ENCODE data around the gene SLIT3. TPM values are rescaled to one million over a fixed set of nuclear protein-coding genes. Genes with fewer than 3 reads are reported as not detected.

The SLIT3 gene
- total and polyA plus RNA-seq, 2 experiments from 2014 or later, result 0.59 to 0.71 TPM

- Histone ChIP-seq H3K27ac (ENCODE audit: low read depth) (no peak overlapping the region), H3K79me2 (replicated peaks; ENCODE audit: insufficient read depth) (no peaks in the 10 kb centered on the region), H3K4me1 (ENCODE audit: insufficient read depth) (no peaks in the 10 kb centered on the region), H3K9me2 (ENCODE audit: insufficient read depth) (peaks cover 6% of the 10 kb centered on the region; the same call in 1 of the 2 replicates), H3K4me2 (no peak overlapping the region), H3F3A (replicated peaks; ENCODE audit: low read depth) (no peaks in the 10 kb centered on the region), H2AFZ (no peak overlapping the region), H3K4me3 (no peak overlapping the region), H3K27me3 (ENCODE audit: insufficient read depth) (no peaks in the 10 kb centered on the region), H3K36me3 (ENCODE audit: insufficient read depth) (no peaks in the 10 kb centered on the region), H4K20me1 (replicated peaks; ENCODE audit: insufficient read depth) (no peaks in the 10 kb centered on the region)
- DNase-seq (ENCODE audit: low spot score), result no peak
- H3K4me3 Mint-ChIP-seq, result no peak overlapping the region
- H3K27me3 Mint-ChIP-seq (ENCODE audit: insufficient read depth, low read depth, poor library complexity), result peaks cover 7% of the 10 kb centered on the region
- H3K4me1 Mint-ChIP-seq, result no peaks in the 10 kb centered on the region
- no peak overlapping the region for H3K27ac Mint-ChIP-seq
- H3K9me3 Mint-ChIP-seq, result no peaks in the 10 kb centered on the region
- H3K36me3 Mint-ChIP-seq (ENCODE audit: low read depth), result no peaks in the 10 kb centered on the region
- TF ChIP-seq EZH2phosphoT487 (IDR thresholded peaks at IDR 0.05; ENCODE audit: unreplicated experiment) (no peak), EZH2 (IDR thresholded peaks at IDR 0.05; ENCODE audit: low read depth, unreplicated experiment) (no peak), POLR2AphosphoS5 (IDR thresholded peaks at IDR 0.05; ENCODE audit: low read depth) (no peak), STAT1 (IDR thresholded peaks at IDR 0.05; ENCODE audit: unreplicated experiment) (no peak)
- TF ChIP-seq, protein P1, sequence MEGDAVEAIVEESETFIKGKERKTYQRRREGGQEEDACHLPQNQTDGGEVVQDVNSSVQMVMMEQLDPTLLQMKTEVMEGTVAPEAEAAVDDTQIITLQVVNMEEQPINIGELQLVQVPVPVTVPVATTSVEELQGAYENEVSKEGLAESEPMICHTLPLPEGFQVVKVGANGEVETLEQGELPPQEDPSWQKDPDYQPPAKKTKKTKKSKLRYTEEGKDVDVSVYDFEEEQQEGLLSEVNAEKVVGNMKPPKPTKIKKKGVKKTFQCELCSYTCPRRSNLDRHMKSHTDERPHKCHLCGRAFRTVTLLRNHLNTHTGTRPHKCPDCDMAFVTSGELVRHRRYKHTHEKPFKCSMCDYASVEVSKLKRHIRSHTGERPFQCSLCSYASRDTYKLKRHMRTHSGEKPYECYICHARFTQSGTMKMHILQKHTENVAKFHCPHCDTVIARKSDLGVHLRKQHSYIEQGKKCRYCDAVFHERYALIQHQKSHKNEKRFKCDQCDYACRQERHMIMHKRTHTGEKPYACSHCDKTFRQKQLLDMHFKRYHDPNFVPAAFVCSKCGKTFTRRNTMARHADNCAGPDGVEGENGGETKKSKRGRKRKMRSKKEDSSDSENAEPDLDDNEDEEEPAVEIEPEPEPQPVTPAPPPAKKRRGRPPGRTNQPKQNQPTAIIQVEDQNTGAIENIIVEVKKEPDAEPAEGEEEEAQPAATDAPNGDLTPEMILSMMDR (conservative IDR thresholded peaks at IDR 0.05; ENCODE audit: low read depth in 2 of 2), result no peak
- TF ChIP-seq, protein P2, sequence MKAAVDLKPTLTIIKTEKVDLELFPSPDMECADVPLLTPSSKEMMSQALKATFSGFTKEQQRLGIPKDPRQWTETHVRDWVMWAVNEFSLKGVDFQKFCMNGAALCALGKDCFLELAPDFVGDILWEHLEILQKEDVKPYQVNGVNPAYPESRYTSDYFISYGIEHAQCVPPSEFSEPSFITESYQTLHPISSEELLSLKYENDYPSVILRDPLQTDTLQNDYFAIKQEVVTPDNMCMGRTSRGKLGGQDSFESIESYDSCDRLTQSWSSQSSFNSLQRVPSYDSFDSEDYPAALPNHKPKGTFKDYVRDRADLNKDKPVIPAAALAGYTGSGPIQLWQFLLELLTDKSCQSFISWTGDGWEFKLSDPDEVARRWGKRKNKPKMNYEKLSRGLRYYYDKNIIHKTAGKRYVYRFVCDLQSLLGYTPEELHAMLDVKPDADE (IDR thresholded peaks at IDR 0.05), result no peak
- no peak for ATAC-seq
Observed at GRCh38 chr5:168693297-168693696, 607.6 kb downstream of the SLIT3 start.

DNA sequence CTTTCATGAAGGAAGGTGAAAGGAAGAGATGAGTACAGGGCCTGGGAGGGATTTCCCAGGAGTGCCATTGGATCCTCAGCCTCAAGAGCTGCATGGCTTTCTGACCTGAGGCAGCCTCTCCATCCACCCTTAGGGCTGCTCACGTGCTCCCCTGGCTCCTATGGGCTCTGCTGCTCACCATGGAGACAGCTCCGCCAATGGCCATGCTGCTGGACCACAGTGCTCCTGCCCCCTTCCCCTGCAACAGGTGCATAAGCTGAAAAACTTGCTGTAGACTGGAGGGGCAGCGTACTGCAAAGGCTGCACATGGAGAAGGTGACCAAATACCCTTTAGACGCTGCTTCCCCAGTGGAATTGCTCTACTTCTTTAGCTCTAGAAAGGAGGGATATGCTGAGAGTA lies 609.0 kb downstream of the SLIT3 start:
- Histone ChIP-seq H3K4me3 (no peak overlapping the region), H4K20me1 (replicated peaks; ENCODE audit: insufficient read depth) (no peaks in the 10 kb centered on the region), H3K36me3 (ENCODE audit: insufficient read depth) (no peaks in the 10 kb centered on the region), H3K4me2 (no peak overlapping the region), H3K27me3 (ENCODE audit: insufficient read depth) (no peaks in the 10 kb centered on the region), H3K9me2 (ENCODE audit: insufficient read depth) (peaks cover 2% of the 10 kb centered on the region; the same call in 1 of the 2 replicates), H3K79me2 (replicated peaks; ENCODE audit: insufficient read depth) (no peaks in the 10 kb centered on the region), H3K4me1 (ENCODE audit: insufficient read depth) (no peaks in the 10 kb centered on the region), H3F3A (replicated peaks; ENCODE audit: low read depth) (no peaks in the 10 kb centered on the region), H3K27ac (ENCODE audit: low read depth) (no peak overlapping the region), H2AFZ (no peak overlapping the region)
- H3K36me3 Mint-ChIP-seq (ENCODE audit: low read depth), result no peaks in the 10 kb centered on the region
- peaks cover 6% of the 10 kb centered on the region for H3K27me3 Mint-ChIP-seq (ENCODE audit: insufficient read depth, low read depth, poor library complexity)
- DNase-seq (ENCODE audit: low spot score) (no peak), ATAC-seq (peak; percentile 46; the same call in 2 of the 3 replicates)
- H3K27ac Mint-ChIP-seq, result no peak overlapping the region
- no peaks in the 10 kb centered on the region for H3K9me3 Mint-ChIP-seq
- H3K4me1 Mint-ChIP-seq, result no peaks in the 10 kb centered on the region
- H3K4me3 Mint-ChIP-seq, result no peak overlapping the region
- TF ChIP-seq, protein P3, sequence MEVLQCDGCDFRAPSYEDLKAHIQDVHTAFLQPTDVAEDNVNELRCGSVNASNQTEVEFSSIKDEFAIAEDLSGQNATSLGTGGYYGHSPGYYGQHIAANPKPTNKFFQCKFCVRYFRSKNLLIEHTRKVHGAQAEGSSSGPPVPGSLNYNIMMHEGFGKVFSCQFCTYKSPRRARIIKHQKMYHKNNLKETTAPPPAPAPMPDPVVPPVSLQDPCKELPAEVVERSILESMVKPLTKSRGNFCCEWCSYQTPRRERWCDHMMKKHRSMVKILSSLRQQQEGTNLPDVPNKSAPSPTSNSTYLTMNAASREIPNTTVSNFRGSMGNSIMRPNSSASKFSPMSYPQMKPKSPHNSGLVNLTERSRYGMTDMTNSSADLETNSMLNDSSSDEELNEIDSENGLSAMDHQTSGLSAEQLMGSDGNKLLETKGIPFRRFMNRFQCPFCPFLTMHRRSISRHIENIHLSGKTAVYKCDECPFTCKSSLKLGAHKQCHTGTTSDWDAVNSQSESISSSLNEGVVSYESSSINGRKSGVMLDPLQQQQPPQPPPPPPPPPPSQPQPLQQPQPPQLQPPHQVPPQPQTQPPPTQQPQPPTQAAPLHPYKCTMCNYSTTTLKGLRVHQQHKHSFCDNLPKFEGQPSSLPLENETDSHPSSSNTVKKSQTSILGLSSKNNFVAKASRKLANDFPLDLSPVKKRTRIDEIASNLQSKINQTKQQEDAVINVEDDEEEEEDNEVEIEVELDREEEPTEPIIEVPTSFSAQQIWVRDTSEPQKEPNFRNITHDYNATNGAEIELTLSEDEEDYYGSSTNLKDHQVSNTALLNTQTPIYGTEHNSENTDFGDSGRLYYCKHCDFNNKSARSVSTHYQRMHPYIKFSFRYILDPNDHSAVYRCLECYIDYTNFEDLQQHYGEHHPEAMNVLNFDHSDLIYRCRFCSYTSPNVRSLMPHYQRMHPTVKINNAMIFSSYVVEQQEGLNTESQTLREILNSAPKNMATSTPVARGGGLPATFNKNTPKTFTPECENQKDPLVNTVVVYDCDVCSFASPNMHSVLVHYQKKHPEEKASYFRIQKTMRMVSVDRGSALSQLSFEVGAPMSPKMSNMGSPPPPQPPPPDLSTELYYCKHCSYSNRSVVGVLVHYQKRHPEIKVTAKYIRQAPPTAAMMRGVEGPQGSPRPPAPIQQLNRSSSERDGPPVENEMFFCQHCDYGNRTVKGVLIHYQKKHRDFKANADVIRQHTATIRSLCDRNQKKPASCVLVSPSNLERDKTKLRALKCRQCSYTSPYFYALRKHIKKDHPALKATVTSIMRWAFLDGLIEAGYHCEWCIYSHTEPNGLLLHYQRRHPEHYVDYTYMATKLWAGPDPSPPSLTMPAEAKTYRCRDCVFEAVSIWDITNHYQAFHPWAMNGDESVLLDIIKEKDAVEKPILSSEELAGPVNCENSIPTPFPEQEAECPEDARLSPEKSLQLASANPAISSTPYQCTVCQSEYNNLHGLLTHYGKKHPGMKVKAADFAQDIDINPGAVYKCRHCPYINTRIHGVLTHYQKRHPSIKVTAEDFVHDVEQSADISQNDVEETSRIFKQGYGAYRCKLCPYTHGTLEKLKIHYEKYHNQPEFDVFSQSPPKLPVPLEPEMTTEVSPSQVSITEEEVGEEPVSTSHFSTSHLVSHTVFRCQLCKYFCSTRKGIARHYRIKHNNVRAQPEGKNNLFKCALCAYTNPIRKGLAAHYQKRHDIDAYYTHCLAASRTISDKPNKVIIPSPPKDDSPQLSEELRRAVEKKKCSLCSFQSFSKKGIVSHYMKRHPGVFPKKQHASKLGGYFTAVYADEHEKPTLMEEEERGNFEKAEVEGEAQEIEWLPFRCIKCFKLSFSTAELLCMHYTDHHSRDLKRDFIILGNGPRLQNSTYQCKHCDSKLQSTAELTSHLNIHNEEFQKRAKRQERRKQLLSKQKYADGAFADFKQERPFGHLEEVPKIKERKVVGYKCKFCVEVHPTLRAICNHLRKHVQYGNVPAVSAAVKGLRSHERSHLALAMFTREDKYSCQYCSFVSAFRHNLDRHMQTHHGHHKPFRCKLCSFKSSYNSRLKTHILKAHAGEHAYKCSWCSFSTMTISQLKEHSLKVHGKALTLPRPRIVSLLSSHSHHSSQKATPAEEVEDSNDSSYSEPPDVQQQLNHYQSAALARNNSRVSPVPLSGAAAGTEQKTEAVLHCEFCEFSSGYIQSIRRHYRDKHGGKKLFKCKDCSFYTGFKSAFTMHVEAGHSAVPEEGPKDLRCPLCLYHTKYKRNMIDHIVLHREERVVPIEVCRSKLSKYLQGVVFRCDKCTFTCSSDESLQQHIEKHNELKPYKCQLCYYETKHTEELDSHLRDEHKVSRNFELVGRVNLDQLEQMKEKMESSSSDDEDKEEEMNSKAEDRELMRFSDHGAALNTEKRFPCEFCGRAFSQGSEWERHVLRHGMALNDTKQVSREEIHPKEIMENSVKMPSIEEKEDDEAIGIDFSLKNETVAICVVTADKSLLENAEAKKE (CRISPR knock-in tag; IDR thresholded peaks at IDR 0.05), result no peak
- TF ChIP-seq, protein P4, sequence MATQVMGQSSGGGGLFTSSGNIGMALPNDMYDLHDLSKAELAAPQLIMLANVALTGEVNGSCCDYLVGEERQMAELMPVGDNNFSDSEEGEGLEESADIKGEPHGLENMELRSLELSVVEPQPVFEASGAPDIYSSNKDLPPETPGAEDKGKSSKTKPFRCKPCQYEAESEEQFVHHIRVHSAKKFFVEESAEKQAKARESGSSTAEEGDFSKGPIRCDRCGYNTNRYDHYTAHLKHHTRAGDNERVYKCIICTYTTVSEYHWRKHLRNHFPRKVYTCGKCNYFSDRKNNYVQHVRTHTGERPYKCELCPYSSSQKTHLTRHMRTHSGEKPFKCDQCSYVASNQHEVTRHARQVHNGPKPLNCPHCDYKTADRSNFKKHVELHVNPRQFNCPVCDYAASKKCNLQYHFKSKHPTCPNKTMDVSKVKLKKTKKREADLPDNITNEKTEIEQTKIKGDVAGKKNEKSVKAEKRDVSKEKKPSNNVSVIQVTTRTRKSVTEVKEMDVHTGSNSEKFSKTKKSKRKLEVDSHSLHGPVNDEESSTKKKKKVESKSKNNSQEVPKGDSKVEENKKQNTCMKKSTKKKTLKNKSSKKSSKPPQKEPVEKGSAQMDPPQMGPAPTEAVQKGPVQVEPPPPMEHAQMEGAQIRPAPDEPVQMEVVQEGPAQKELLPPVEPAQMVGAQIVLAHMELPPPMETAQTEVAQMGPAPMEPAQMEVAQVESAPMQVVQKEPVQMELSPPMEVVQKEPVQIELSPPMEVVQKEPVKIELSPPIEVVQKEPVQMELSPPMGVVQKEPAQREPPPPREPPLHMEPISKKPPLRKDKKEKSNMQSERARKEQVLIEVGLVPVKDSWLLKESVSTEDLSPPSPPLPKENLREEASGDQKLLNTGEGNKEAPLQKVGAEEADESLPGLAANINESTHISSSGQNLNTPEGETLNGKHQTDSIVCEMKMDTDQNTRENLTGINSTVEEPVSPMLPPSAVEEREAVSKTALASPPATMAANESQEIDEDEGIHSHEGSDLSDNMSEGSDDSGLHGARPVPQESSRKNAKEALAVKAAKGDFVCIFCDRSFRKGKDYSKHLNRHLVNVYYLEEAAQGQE (IDR thresholded peaks at IDR 0.05; ENCODE audit: unreplicated experiment), result no peak

Measured in GM23338 (cell line).